K562 (cell line): ENCODE results near the gene ZSCAN21. TPM values are rescaled to one million over a fixed set of nuclear protein-coding genes. Genes with fewer than 3 reads are reported as not detected.

ENCODE experiments used
- ATAC-seq: fragments of 200-7000 bp; cut with Tn5 transposase; 3 replicates; pipeline ENCODE4 v1.9.1; 2020; ENCODE audit warnings: moderate library complexity
- BruUV-seq: library from RNA; stranded (reverse); fragments of 400-500 nt; replicated peaks from 2 replicates; lab custom pipeline; 2021; lab: Mats Ljungman, UMichigan
- CTCF ChIA-PET: fragments of 300-600 bp; formaldehyde crosslinking; extraction: SDS; loops from one replicate; lab custom pipeline; 2021; ENCODE audit warnings: low intra/inter-chr PET ratio; lab: Yijun Ruan, JAX
- POLR2A ChIA-PET: fragments of 300-600, 350-650 bp; sonication (Branson Sonifier 250); formaldehyde crosslinking; extraction: SDS; loops from one replicate; lab custom pipeline; 2021; ENCODE audit warnings: antibody characterized with exemption, inconsistent platforms; lab: Yijun Ruan, JAX
- DNase-seq, 4 experiments: peaks; one replicate each; pipeline versions ENCODE4 v3.0.0 to v3.0.0-alpha.2; 2011 to 2018; ENCODE audit warnings: low spot score in 3 of 4, mixed read lengths in 3 of 4; ENCODE audit errors: extremely low read depth in 1 of 4
- FAIRE-seq: peaks from 2 replicates; lab custom pipeline; 2011; peaks lifted over from hg19 to GRCh38; lab: Jason Lieb, UNC
- H2AFZ ChIP-seq: 2 replicates; pipeline ENCODE4 v1.6.0; 2011; ENCODE audit warnings: low read depth, low read length, control low read depth, inconsistent platforms
- H3K27ac ChIP-seq: fragments of 200-600 bp; 3 replicates; pipeline ENCODE4 v1.8.0; 2011; ENCODE audit warnings: low read depth, mild to moderate bottlenecking, control low read depth, inconsistent platforms, low read length, moderate library complexity, mixed read lengths; ENCODE audit errors: extremely low read depth
- H3K27me3 ChIP-seq, 2 experiments: fragments of 300-600 bp in 1 of 2; 2 replicates in 1 of 2; 3 replicates in 1 of 2; pipeline versions ENCODE4 v1.6.0 to v1.8.0; 2011; ENCODE audit warnings: inconsistent platforms in 2 of 2, low read length in 2 of 2, mild to moderate bottlenecking in 1 of 2, mixed read lengths in 1 of 2, moderate library complexity in 1 of 2; ENCODE audit not compliant: control insufficient read depth in 2 of 2, insufficient read depth in 2 of 2
- H3K36me3 ChIP-seq: fragments of 300-600 bp; 3 replicates; pipeline ENCODE4 v1.8.0; 2011; ENCODE audit warnings: mild to moderate bottlenecking, low read length, inconsistent platforms; ENCODE audit not compliant: control insufficient read depth, insufficient read depth
- H3K4me1 ChIP-seq, 2 experiments: fragments of 200-600 bp in 1 of 2; replicated peaks in 1 of 2; 2 replicates in 1 of 2; 3 replicates in 1 of 2; pipeline versions ENCODE4 v1.5.1 to v1.8.0; 2011; ENCODE audit warnings: inconsistent platforms in 2 of 2, low read length in 2 of 2, mild to moderate bottlenecking in 1 of 2, mixed read lengths in 1 of 2, moderate library complexity in 1 of 2; ENCODE audit not compliant: control insufficient read depth in 2 of 2, insufficient read depth in 2 of 2
- H3K4me2 ChIP-seq: 2 replicates; pipeline ENCODE4 v1.6.1; 2011; ENCODE audit warnings: low read length, control low read depth, inconsistent platforms, mixed read lengths; ENCODE audit not compliant: insufficient read depth
- H3K4me3 ChIP-seq: fragments of 200-600 bp; sonication (generic), shearing (Covaris generic); 2 replicates; pipeline ENCODE4 v1.5.1; 2016; ENCODE audit warnings: control low read depth, inconsistent platforms
- H3K79me2 ChIP-seq: fragments of 200-600 bp; 3 replicates; pipeline ENCODE4 v1.8.0; 2011; ENCODE audit warnings: low read length, inconsistent platforms; ENCODE audit not compliant: control insufficient read depth, insufficient read depth
- H3K9ac ChIP-seq, 2 experiments: 2 replicates each; pipeline versions ENCODE4 v1.6.0 to v1.6.1; 2011; ENCODE audit warnings: low read depth in 2 of 2, low read length in 2 of 2, control low read depth in 1 of 2, inconsistent platforms in 1 of 2, mild to moderate bottlenecking in 1 of 2, mixed read lengths in 1 of 2; ENCODE audit not compliant: insufficient read depth in 1 of 2
- H3K9me1 ChIP-seq: one replicate; pipeline ENCODE4 v1.6.0; 2011; ENCODE audit warnings: inconsistent platforms, mild to moderate bottlenecking, low read length, moderate library complexity; ENCODE audit not compliant: control insufficient read depth, insufficient read depth
- H3K9me3 ChIP-seq: replicated peaks from 2 replicates; pipeline ENCODE4 v1.5.1; 2011; ENCODE audit warnings: low read depth, low read length, inconsistent platforms; ENCODE audit not compliant: control insufficient read depth, insufficient read depth
- H4K20me1 ChIP-seq: replicated peaks from 2 replicates; pipeline ENCODE4 v1.6.1; 2011; ENCODE audit warnings: low read length, inconsistent platforms, mixed read lengths; ENCODE audit not compliant: control insufficient read depth, insufficient read depth
- MYNN ChIP-seq, 2 experiments: sonication (generic); formaldehyde crosslinking in 1 of 2; IDR thresholded peaks; 2 replicates each; pipeline versions ENCODE4 v1.5.0 to v1.6.1; 2016 to 2020; ENCODE audit warnings: antibody characterized with exemption in 1 of 2, missing genetic modification reagents in 1 of 2
- POLR2AphosphoS5 ChIP-seq: IDR thresholded peaks from 2 replicates; pipeline ENCODE4 v1.6.1; 2011; ENCODE audit warnings: mild to moderate bottlenecking, low read depth, low read length, moderate library complexity; ENCODE audit not compliant: control insufficient read depth, insufficient read depth
- POLR2G ChIP-seq: fragments of 200-400 bp; formaldehyde crosslinking; IDR thresholded peaks from 2 replicates; pipeline ENCODE4 v1.6.1; 2017; ENCODE audit warnings: low read depth, mild to moderate bottlenecking, antibody characterized with exemption, low read length, moderate library complexity
- SUPT5H ChIP-seq: fragments of 450-650 bp; IDR thresholded peaks from 2 replicates; pipeline ENCODE4 v1.6.1; 2016
- ZNF121 ChIP-seq: sonication (generic); formaldehyde crosslinking; conservative IDR thresholded peaks from 2 replicates; pipeline ENCODE4 v1.8.0; 2022; ENCODE audit warnings: missing genetic modification reagents
- WGBS: fragments of 100-300 bp; shearing (Covaris generic); methylation state at CpG from one replicate; pipeline ENCODE4 v1.1.6; 2016; ENCODE audit warnings: low coverage, mixed read lengths; ENCODE audit not compliant: insufficient coverage; ENCODE audit errors: missing lambda C conversion rate; 5-methylcytosine and 5-hydroxymethylcytosine counted together
- in situ Hi-C: fragments of 300-500 bp; cut with MboI; formaldehyde crosslinking; loops from 4 replicates; pipeline ENCODE4 v1.15.0; 2018; ENCODE audit warnings: inconsistent platforms, mixed read lengths
- intact Hi-C: fragments of 100-400 bp; cut with micrococcal nuclease; formaldehyde crosslinking; loops from 2 replicates; pipeline ENCODE4 v1.14.2; 2022
- polyA plus RNA-seq, 8 experiments: library from polyadenylated mRNA; depleted of rRNA in 4 of 8; stranded (reverse) in 5 of 8; unstranded in 3 of 8; fragments of >200 nt; fragmentation: Nextera tagmentation in 2 of 8; fragmentation: Illumina TruSeq in 1 of 8; extraction: Ambion mirVana in 2 of 8; extraction: Trizol in 1 of 8; gene quantifications; 2 replicates each; pipeline versions ENCODE4 v1.2.1 to v1.2.3, GENCODE V29; 2011 to 2014; ENCODE audit warnings: inconsistent platforms in 1 of 8, missing spikeins in 1 of 8
- total RNA-seq, 7 experiments: library from RNA; depleted of rRNA in 6 of 7; stranded (reverse); fragments of >200 nt in 6 of 7; fragmentation: Illumina TruSeq in 2 of 7; extraction: Trizol in 2 of 7; gene quantifications; 2 replicates each; pipeline versions ENCODE4 v1.2.1 to v1.2.3, GENCODE V29; 2011 to 2021; ENCODE audit warnings: low replicate concordance in 1 of 7
- TF ChIP-seq, protein P1 (sequence below), 2 experiments: IDR thresholded peaks in 1 of 2; conservative IDR thresholded peaks in 1 of 2; 2 replicates each; pipeline ENCODE4 v1.6.1; 2016; ENCODE audit warnings: low read depth in 2 of 2, mild to moderate bottlenecking in 1 of 2, missing compliant biosample characterization in 1 of 2, missing genetic modification characterization in 1 of 2, moderate library complexity in 1 of 2

Gene ZSCAN21
- total and polyA plus RNA-seq, 9 of the 15 experiments (the other 6 are each of a cell fraction or from before 2014, with no cell fraction given), result 5.9 to 15.5 (median 13.2) TPM

DNA sequence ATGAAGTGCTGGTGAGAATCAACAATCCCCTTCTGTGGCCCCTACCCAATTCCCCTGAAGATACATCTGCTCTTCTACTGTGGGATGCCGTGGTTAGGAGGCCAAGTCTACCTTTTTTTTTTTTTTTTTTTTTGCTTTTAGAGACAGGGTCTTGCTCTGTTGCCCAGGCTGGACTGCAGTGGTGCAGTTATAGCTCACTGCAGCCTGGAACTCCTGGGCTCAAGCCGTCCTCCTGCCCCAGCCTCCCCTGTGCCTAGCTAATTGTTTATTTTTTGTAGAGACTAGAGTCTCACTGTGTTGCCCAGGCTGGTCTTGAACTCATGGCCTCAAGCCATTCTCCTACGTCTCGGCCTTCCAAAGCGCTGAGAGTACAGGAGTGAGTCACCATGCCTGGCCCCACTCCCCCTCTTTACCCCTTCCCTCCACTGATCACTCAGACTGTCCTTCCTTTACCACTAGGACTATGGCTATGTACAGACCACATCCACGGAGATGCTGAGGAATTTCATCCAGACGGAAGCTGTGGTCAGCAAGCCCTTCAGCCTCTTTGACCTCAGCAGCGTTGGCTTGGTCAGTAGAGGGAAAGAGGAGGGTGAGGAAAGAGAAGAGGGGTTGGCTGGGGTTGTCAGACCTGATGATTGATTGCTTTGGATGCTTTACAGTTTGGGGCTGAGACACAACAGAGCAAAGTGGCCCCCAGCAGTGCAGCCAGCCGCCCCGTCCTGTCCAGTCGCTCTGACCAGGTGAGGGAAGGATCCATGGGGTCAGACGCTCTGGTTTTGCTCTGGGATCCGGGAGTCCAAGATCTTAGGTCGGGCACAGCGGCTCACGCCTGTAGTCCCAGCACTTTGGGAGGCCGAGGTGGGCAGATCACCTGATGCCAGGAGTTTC, 53.6 kb downstream of the ZSCAN21 start (continued):
- TF ChIP-seq, protein P1, sequence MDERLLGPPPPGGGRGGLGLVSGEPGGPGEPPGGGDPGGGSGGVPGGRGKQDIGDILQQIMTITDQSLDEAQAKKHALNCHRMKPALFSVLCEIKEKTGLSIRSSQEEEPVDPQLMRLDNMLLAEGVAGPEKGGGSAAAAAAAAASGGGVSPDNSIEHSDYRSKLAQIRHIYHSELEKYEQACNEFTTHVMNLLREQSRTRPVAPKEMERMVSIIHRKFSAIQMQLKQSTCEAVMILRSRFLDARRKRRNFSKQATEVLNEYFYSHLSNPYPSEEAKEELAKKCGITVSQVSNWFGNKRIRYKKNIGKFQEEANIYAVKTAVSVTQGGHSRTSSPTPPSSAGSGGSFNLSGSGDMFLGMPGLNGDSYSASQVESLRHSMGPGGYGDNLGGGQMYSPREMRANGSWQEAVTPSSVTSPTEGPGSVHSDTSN (CRISPR knock-in tag; IDR thresholded peaks at IDR 0.05; ENCODE audit: low read depth), result peak; percentile 48; the same call in 1 of the 2 replicates
- TF ChIP-seq, protein P1 (tag; conservative IDR thresholded peaks at IDR 0.05; ENCODE audit: low read depth), result peak; percentile 54; the same call in 1 of the 2 replicates
- no peak for TF ChIP-seq SUPT5H
- TF ChIP-seq, all 486 proteins: peak for 8

DNA sequence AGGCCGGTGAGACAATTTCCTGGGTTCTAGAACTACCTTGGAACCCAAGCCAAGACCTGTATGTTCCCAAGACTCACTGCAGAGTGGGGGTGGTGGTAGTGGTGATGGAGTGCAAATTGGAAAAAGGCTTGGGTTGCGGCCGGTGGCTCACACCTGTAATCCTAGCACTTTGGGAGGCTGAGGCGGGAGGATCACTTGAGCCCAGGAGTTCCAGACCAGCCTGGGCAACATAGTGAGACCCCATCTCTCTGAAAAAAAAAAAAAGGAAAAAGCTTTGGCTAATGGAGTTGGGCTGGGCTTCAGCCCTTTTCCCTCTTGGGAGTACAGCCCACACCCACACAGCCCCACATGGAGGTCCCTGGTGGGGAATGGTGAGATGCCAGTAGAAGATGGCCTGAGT, 56.0 kb downstream of the ZSCAN21 start:
- Histone ChIP-seq H3K36me3 (peaks cover 61% of the 10 kb centered on the region; the same call in 2 of the 3 replicates), H4K20me1 (peaks cover under 1% of the 10 kb centered on the region; the same call in 1 of the 2 replicates), H2AFZ (no peak overlapping the region)
- TF ChIP-seq MYNN (IDR thresholded peaks at IDR 0.05) (no peak), MYNN (CRISPR knock-in tag; IDR thresholded peaks at IDR 0.05) (no peak), ZNF121 (CRISPR knock-in tag) (peak; percentile 70), POLR2AphosphoS5 (no peak), POLR2G (0 out of 2 replicates have a peak, but pooled peaks have one; percentile 8)
- TF ChIP-seq, all 486 proteins: peak for 2
- DNase-seq (no peak), FAIRE-seq (no peak), ATAC-seq (no peak)
- intact Hi-C loops (no loop called here), in situ Hi-C loops (no loop called here)
- ChIA-PET CTCF (no interaction called here), POLR2A (interaction anchor here (0.8 to 1.1 kb wide), 3 partner anchors 14 to 23 kb away, joined by 3 to 7 read pairs (median 3); no protein-coding TSS in a partner anchor)
- Histone ChIP-seq H3K4me2 (no peak overlapping the region), H3K4me3 (no peak overlapping the region), H3K9me1 (no peaks in the 10 kb centered on the region), H3K79me2 (peaks cover 16% of the 10 kb centered on the region), H3K27ac (no peak overlapping the region), H3K9ac (peak overlapping the region in 1 of 2 experiments; percentile 15; a peak in 2 of 4 replicates), H3K9me3 (no peaks in the 10 kb centered on the region), H3K27me3 (no peaks in the 10 kb centered on the region), H3K4me1 (peaks cover 5 to 45% of the 10 kb centered on the region in 2 experiments; a peak in 3 of 5 replicates)
- BruUV-seq, result no TSS peak
- WGBS, result 93% methylated on average over 4 of the region's 4 CpGs
